UCSD-AML1 (cell line): ENCODE results near the gene TBC1D17.

Experiments
- DNase-seq: peaks from one replicate; lab custom pipeline; 2025; ENCODE audit not compliant: unreplicated experiment; lab: John Stamatoyannopoulos, UW

Gene TBC1D17

DNA sequence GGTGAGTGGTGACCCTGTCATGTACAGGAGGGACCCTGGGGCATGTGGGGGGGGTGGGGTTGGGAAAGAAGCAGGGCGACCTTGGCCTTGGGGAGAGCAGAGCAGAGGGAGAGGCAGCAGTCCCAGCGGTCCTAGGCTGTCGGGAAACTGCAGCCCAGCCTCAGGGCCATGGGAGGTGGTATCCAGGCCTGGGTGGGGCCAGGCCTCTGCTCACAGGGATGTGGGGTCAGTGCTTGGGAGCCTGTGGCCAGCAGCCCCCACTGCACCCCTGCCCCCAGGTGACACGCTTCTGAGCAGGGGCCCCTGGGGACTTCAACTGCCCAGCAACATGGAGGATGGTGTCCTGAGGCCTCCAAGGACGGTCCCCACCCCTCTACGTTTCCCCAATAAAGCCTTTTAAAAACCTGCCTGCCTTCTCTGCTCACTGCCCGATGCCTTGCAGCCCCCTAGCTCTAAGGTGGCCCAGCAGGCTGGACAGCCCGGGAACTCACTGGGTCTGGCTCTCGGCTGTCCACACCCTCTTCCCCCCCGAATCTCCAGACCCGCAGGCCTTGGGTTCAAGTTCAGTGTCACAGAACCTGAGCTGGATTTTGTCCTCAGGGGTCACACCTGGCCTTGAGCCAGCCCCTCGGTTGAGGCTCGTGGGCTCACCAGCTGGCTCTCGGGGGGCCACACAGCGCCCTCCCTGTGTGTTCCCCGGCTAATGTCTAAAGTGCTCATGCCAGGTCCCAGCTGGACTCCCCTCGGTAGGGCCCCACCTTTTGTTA lies 17.0 kb upstream of the TBC1D17 start:
- no peak for DNase-seq

DNA sequence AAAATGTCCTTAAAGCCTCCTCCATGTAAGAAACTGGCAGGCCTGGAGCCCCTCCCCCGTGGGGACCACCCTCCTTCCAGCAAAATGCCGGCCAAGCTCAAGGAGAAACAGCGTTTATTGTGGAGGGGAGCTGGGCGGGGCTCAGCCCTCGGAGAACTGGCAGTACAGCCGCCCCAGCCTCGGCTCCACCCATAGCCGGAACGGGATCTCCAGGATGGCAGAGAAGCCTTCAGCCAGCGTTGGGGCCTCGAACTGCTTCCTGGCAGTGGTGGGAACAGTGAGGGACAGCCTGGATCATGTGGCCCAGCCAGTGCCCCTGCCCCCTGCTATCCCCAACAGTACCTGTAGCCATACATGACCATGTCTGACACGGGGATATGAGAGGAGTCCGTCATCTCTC lies 16.4 kb upstream of the TBC1D17 start:
- DNase-seq: no peak

DNA sequence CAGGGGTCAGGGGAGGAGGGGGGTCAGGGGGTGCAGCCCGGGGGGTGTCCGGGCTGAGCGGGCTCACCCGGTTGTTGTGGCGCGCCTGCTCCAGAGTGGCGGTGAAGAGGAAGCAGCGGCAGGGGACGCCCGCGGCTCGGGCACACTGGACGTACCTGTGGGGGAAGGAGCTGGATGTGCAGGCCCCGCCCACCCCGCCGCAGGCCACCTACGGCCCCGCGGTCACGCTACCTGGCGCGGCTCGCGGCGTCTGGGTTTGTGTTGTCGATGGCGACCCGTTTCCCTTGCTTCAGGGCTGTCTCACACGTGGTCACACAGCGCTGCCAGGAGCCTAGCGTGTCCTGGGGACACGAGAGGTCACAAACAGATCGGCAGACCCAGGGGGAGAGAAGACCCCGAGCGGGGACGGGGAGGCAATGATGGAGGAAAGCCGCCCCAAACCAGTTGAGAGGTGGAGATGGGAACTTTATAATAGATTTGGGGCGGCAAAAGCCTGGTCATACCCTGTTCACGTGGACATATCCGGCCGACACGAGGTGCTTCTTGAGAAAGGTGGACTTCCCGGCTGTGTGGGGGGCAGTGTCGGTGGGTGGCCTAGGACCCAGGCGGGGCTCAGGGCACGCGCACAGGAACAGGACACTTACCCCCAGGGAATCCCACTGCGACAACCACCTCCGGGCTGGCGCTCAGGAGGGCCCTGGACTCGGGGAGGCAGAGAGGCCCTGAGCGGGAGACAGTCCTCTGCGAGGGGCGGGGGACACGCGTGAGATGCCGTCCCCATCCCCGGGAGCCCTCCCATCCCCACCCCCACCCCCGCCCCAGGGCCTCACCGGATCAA lies 15.7 kb upstream of the TBC1D17 start:
- DNase-seq: no peak

DNA sequence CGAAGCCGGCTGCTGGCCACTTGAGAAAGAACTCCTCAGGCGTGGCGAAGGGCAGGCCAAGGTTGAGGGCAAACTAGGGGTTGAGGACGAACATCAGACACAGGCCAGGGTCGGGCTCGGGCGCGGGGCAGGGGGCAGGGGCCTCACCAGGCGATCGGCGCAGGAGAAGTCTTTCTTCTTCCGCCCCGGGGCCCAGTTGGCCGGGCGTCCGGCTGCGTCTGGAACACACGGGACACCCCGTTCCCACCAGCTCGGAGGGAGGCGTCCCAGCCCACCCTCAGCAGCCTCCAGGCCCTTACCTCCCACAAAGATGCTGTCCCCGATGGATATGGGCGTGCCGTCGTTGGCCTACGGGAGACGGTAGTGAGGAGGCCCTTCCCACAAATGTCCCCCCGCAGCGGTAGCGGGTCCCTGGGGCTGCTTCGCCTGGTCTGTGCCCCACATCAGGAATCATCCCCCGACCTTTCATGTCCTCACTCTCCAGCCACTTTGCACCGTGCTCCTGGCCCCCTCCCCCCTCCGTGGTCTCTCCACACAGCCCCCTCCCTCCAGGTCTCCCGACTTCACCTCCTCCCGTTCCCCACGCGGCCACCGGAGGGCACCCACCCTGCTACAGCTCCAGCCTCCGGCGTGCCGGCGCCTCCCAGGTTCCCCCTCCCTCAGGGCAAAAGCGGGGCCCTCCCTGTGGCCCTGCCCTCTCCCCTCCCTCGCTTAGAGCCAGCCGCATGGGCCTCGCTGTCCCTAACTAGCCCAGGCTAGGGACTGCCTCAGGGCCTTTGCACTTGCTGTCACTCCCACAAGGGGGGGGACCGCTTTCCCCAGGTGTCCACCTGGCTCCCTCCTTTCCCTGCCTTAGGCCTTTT lies 14.9 kb upstream of the TBC1D17 start:
- DNase-seq: no peak

DNA sequence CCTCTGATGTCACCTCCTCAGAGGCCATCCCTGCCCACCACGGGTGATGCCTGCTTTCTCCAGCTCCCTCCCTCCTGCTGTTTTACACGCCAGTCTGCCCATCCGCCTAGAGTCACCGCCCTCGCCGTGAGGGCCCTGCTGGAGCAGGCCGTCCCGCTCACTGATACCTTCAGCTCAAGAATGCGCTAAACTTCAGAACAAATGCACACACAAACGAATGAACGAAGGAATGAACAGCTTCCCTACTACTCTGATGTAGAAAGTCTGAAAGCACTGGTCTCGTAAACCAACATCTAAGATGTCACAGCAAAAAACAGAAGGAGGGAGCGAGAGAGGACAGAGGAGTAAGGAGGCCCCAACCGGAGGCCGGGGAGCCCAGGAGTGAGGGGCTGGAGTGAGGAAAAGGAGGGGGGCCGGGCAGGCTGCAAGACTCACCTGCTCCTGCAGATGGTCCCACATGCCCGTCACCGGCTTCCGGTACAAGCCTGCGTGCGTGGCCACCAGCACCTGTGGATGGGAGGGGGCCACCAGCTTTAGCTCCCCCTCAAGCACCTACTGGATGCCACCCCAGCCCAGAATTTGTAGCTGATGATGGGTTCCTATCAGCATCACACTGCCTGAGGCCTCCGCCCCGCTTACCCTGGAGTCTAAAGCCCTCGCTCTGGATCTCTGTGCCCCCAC lies 14.1 kb upstream of the TBC1D17 start:
- DNase-seq: no peak

DNA sequence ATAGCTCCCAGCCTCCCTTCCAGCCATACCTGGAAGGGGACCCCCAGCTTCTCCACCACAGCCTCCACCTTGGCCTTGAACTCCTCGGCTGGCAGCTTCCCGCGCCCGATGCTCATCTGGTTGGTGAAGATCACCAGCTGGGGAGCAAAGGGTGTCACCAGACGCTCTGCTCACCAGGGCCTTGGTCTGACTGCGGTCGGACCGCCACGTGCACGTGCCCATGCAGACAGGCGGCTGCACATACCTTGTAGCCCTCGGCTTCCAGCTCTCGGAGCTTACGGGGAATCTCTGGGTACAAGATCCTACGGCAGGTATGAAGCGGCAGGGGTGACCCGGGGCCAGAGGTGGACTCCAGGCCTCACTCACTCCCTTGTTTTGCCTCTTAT lies 13.6 kb upstream of the TBC1D17 start:
- no peak for DNase-seq

DNA sequence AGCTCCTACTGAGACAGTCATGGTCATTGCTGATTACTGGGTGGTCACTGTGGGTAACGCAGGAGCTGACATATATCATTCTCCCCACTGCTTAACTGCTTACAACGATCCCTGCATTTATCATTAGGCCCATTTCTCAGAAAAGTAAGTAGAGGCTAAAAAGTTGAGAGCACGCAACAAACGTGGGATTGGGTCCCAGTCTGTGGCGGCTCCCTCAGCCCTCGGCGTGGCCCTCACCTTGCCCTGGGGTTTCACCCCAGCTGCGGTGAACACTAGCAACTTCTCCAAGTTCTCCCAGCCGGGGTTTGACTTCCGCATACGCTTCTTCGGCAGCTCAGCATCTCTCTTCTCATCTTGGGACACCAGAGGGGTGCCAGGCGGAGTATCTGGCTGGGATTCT lies 12.6 kb upstream of the TBC1D17 start:
- no peak for DNase-seq

DNA sequence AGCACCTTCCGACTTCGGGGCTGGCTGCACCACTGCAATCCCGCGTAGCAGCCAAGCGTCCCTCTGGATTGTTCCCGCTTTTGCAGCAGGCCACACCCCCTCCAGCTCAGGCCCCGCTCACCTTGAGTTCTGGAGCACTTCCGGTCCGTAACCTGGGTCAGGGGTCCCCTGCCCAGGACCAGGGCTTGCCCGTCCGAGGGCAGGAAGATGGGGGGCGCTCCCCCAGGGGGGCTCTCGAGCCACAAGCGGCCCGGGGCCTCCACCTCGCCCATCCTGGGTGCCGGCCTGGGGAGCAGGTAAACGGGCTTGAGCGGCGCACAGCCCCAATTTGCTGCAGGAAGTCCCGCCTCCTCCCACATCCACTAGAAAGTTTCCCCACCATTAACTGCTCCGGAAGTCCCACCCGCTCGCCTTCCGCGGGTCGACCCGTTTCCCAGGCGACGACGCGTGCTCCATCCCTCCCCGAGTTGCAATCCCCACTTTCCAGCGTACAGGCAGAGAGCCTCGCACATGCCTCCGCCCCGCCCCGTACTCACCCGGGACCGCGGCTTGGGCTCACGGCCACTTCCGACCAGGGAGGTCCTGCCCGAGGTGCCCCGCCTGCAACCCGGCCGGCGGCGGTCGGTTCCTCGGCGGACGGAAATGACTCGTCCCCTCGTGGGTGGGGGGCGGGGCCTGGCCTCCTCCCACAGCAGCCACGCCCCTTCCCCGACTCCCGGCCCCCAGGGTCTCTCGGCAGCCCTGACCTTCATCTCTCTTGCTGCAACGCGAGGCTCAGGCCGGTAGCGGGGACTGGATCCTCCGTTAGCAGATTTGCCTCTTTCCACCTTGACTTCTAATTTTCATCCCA lies 10.3 kb upstream of the TBC1D17 start, which contains the start of gene PNKP:
Gene PNKP, minus strand, starts transcription at position 644 of the 850 bp plus-strand sequence. Its CDS starts 372 bp downstream, at position 272.
- DNase-seq: peak; percentile 93

DNA sequence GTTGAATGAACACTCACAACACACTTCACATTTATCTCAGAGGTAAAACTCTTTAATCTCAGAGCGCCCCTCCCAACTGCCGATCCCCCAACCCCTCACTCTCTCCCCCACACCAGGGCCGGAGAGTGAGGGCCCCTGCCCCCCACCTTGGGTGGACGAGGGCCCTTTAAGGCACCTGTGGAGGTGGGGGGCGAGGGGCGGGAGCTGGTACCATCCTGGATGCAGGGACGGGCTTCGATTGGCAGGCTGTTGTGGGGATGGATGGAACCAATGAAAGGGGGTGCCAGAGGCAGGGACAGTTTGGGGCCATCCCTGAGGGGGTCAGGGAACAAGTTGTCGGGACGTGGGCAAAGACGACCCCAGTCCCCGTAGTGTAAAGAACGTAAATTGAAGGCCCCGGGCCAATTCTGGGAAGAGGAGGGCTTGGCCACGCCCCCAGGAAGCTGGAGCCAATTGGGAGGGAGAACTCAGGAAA lies 8.5 kb upstream of the TBC1D17 start:
- DNase-seq: no peak

DNA sequence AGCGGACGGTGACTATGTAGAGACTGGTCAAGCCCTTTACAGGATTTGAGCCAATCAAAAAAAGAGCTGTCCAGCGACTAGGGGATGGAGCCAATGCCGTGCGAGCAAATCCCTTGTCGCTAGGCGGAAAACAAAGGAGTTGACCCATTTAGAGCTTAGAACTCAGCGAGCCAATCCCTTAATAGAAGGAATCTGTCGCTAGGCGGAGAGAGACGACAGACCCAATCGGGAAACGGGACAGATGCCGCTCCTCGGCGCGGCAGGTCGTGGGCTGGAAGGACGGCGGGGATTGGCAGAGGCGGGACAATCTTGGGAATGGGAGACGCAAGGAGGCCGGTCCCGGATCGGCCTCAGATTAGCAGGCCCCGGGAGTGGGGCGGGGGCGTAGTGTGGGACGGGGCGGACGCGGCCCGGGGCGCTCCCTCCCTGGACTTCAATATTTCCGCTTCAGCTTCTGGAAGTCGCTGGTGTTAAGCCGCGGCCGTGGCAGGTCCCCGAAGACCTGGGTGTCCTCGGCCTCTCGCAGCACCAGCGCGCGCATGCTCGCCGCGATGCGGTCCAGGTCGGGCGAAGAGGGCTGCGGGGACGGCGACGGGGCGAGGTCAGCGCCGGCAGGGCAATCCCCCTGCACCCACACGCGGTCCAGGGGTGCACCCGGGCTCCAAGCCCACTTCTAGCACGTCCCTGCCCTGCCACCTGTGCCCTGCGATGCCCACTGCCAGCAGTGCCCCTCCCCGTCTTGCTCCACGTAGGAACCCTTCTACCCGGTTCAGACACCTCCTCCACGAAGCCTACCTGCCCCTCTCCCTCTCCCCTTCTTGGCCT lies 7.8 kb upstream of the TBC1D17 start:
- peak; percentile 95 for DNase-seq

DNA sequence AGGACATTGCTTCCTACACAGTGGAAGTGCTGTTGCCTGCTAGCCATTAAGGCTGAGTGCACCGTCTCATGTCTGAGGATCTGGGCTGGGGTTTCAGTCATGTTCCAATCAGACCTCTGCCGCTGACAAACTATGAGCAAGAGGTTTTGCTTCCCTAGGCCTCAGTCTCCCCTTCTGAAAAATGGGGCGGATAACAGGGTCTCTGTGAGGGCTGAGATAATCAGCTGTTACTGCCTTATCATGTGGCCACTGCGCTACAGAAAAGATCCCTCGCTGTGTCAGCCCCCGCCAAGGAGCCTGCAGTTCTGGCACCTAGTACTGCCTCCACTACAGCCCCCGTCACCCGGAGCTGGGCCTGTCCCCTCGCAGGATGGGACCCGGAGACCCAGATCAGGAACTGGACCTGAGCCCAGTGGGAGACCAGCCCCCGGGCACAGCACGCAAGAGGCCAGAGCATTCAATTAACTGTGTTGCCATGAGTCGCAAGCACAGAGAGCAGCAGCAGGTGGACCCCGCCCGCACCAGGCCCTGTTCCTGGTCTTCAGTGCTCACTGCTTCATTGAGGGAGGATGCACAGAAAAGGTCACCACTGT lies 7.1 kb upstream of the TBC1D17 start:
- DNase-seq: no peak

DNA sequence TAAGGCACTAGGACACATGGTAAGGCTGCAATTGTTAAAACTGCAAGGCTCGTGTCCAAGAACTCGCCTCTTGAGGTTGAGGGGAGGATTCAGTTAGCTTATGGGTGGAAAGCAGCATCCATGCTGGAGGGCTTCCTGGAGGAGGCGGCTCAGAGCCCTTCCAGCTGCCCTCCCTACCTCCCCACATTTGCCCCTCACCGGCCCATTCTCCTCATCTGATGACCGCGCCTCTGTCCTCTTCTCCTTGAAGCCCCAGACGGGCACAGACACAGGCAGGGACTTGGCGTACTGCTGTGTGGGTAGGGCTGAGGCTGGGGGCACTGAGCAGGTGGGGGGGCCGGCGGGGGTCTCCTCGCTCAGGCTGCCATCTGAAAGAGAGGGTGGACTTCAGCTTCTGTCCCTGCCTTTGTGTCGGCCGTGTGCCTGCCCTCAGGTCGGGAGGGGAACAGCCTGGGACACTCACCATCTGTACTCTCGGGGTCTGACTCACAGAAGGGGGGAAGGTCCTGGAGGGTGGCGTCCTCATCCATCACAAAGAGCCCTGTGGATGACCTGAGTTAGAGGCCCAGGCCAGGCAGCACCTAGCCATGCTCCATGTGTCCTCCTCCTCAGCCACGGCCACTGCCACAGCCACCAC lies 6.0 kb upstream of the TBC1D17 start:
- DNase-seq: no peak

DNA sequence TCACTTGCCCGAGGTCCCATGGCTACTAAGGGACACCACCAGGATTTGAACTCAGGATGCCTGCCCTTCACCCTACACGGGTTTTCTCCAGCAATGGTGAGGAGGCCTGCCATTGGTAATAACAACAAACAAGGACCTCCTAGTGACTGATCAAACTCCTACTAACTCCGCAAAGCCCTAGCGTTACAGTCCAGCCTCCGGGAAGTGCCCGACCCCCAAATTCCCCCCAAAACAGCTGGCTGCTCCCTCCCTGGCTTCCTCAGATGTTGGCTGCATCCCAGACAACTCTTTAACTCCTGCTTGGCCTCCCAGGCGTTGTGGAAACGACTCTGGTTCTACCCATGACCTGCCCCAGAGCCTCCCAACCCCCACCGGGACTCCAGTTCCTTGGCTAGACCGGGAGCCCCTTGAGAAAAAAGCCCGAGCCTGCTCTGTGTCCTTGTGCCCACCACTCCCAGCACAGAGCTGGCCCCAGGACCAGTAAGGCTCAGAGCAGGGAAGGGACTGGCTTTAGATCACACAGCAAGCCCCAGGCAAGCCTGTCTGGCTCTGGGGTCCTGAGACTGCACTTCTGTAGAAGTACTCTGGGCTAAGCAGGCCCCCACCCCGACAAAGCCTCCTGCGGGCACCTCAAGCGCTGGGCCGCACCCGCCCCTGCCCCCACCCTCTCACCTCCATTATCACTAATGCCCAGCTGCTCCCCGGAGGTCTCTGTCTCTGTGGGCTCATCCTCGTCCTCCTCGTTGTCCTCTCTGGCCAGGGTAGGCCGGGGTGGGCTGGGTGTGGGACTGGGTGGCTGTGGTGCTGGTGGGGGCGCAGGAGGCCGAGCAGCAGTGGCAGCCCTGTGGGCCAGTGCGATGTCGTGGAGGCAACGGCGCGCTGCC lies 5.0 kb upstream of the TBC1D17 start:
- DNase-seq: no peak

DNA sequence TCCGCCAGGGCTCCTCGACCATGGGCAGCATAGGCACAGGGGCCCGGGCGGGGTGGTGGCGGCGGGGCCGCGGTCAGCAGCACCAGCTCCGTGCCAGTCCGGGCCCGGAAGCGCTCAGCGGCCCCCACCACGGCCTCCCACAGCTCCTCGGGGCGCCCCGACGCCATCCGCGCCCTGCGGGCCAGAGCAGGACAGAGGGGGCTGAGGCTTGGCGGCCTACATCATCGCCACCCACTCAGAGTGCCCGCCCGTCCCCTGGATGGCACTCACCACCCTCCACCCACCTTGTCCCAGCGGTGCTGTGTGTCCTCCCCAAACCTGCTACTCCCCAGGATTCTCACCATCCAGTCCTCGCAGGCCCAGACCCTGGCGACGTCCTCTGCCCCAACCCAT lies 4.4 kb upstream of the TBC1D17 start:
- DNase-seq: no peak

DNA sequence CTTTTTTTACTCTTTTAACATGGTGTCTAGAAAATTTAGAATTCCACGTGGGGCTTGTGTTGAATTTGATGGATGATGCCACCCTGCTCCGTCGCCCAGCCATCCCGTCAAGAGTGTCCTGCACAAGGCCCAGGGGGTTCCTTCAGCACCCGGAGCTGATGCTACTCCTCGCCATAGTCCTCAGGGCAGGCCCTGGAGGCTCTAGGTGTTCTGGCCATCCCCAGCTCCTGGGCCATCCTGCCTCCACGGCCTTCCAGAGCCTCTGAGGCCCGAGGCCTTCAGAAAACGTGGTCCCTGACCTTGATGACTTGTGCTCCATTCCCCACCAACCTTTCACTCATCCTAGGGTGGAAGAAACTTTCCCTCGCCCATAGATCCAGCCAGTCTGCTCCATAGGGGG lies 3.7 kb upstream of the TBC1D17 start:
- DNase-seq: no peak

DNA sequence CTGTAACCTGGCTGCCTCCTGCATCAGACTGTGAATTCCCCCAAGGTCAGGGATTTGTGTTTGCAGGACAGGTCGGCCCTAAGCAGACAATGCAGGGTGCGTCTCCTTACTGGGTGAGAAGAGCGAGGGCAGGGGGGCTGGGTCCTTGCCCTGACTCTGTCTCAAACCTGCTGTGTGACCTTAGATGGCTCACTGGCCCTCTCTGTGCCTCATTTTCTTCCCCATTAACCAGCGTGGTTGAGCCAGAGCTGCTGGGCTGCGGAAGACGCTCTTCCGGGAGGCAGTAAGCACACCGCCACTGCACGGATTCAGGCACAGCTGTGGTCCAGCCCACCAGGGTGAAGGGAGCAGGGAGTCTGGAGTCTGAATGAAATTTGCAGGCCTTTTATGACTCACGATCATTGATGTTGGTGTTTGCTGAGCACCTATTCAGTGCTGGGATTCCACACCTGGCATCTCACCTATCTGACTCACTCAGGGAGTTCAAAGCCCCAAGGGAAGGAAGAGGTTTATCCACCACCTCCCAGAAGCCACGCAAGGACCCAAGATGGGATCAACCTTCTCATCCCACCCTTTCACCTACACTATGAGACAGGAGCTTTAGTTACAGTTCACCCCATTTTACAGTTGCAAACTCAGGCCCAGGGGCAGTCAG lies 2.9 kb upstream of the TBC1D17 start:
- DNase-seq: no peak

DNA sequence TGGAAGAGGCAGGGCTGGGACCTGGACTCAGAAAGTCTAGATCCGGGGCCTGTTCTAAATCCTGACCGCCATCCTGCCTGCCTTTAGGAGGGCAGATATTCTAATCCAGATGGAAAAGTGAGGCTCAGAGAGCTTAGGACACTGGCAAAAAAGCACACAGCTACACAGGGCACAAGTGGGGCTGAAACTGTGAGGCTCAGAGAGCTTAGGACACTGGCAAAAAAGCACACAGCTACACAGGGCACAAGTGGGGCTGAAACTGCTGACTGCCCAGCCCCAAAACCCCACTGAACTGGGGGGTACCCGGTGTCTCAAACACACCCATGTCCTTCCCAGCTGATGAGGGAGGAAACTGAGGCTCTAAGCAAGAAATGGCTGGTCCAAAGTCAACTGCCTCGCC lies 2.3 kb upstream of the TBC1D17 start:
- no peak for DNase-seq
